ENCODE measurements around the gene ZNF724. TPM values are rescaled to one million over a fixed set of nuclear protein-coding genes. Genes with fewer than 3 reads are reported as not detected.

Gene ZNF724
- total RNA-seq, 2 donors from 2014 or later = 49.8 to 62.1 TPM

DNA sequence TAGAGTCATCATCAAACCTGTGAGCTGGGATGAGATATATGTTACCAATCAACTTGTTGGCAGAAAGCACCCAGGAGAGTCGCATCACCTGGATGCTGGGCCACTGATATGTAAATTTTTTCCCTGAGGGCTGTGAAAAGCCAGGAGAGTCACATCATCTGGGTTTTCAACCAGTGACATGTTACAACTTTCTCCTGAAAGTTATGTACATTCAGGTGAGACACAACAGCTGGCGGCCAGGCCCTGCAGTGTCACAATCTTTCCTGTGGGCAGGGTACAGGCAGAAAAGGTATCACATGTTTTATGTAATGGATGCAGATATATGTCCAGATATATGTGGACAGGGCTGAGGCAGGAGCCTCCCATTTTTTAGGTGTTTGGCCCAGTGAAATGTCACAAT, 13.2 kb upstream of the ZNF724 start:
- H3K9me3 Mint-ChIP-seq = no peaks in the 10 kb centered on the region
- peaks cover 77% of the 10 kb centered on the region for H3K36me3 Mint-ChIP-seq (ENCODE audit: low read depth)
- TF ChIP-seq, protein P1, sequence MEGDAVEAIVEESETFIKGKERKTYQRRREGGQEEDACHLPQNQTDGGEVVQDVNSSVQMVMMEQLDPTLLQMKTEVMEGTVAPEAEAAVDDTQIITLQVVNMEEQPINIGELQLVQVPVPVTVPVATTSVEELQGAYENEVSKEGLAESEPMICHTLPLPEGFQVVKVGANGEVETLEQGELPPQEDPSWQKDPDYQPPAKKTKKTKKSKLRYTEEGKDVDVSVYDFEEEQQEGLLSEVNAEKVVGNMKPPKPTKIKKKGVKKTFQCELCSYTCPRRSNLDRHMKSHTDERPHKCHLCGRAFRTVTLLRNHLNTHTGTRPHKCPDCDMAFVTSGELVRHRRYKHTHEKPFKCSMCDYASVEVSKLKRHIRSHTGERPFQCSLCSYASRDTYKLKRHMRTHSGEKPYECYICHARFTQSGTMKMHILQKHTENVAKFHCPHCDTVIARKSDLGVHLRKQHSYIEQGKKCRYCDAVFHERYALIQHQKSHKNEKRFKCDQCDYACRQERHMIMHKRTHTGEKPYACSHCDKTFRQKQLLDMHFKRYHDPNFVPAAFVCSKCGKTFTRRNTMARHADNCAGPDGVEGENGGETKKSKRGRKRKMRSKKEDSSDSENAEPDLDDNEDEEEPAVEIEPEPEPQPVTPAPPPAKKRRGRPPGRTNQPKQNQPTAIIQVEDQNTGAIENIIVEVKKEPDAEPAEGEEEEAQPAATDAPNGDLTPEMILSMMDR (conservative IDR thresholded peaks at IDR 0.05) = no peak
- no peak overlapping the region for H3K27ac Mint-ChIP-seq
- no peaks in the 10 kb centered on the region for H3K4me1 Mint-ChIP-seq
- Histone ChIP-seq H3K9ac (ENCODE audit: extremely low read depth, low read length, poor library complexity, severe bottlenecking) (no peak overlapping the region), H3K9me3 (ENCODE audit: control insufficient read depth, low read length) (no peaks in the 10 kb centered on the region), H3K4me1 (ENCODE audit: control insufficient read depth, insufficient read depth, low read length) (no peaks in the 10 kb centered on the region), H3K36me3 (ENCODE audit: control insufficient read depth, insufficient read depth, low read length) (peaks cover 91% of the 10 kb centered on the region), H3K27ac (ENCODE audit: low read depth, low read length) (no peak overlapping the region), H3K27me3 (ENCODE audit: control insufficient read depth, insufficient read depth, low read length, poor library complexity, severe bottlenecking) (no peaks in the 10 kb centered on the region), H3K4me3 (ENCODE audit: low read length) (no peak overlapping the region)
- H3K4me3 Mint-ChIP-seq = no peak overlapping the region
- WGBS, 2 experiments (ENCODE audit: insufficient coverage in 1 of 2, insufficient read length in 1 of 2) = 55 to 70% methylated on average over 2 of the region's 2 CpGs
- H3K27me3 Mint-ChIP-seq (ENCODE audit: insufficient read depth) = no peaks in the 10 kb centered on the region
- DNase-seq = no peak

DNA sequence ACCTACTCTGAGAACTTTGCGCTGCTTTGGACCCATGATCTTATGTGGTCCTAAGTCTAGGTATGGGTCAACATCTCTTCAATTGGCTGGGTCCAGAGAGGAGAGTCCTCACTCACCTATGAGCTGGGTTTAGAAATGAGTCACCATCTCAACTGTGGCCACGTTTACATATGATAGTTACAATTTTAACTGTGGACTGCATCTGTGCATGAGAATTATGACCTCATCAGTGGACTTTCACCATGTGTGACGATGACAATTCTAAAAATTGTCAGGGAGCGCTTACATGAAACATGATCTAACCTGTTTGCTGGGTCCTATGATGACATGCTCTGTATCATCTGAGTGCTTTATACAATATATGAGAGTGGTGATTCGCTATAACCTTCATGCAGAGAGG, 12.7 kb upstream of the ZNF724 start:
- Histone ChIP-seq H3K4me3 (ENCODE audit: low read length) (no peak overlapping the region), H3K36me3 (ENCODE audit: control insufficient read depth, insufficient read depth, low read length) (peaks cover 87% of the 10 kb centered on the region), H3K27me3 (ENCODE audit: control insufficient read depth, insufficient read depth, low read length, poor library complexity, severe bottlenecking) (no peaks in the 10 kb centered on the region), H3K9me3 (ENCODE audit: control insufficient read depth, low read length) (no peaks in the 10 kb centered on the region), H3K9ac (ENCODE audit: extremely low read depth, low read length, poor library complexity, severe bottlenecking) (no peak overlapping the region), H3K27ac (ENCODE audit: low read depth, low read length) (no peak overlapping the region), H3K4me1 (ENCODE audit: control insufficient read depth, insufficient read depth, low read length) (no peaks in the 10 kb centered on the region)
- Mint-ChIP-seq H3K27me3 (ENCODE audit: insufficient read depth) (no peaks in the 10 kb centered on the region), H3K36me3 (ENCODE audit: low read depth) (peaks cover 74% of the 10 kb centered on the region), H3K9me3 (no peaks in the 10 kb centered on the region), H3K27ac (no peak overlapping the region), H3K4me3 (no peak overlapping the region), H3K4me1 (no peaks in the 10 kb centered on the region)
- WGBS, 2 experiments (ENCODE audit: insufficient coverage in 1 of 2, insufficient read length in 1 of 2) = 91 to 95% methylated on average over 3 to 5 of the region's 5 CpGs
- TF ChIP-seq, protein P1 (conservative IDR thresholded peaks at IDR 0.05) = no peak
- no peak for DNase-seq

DNA sequence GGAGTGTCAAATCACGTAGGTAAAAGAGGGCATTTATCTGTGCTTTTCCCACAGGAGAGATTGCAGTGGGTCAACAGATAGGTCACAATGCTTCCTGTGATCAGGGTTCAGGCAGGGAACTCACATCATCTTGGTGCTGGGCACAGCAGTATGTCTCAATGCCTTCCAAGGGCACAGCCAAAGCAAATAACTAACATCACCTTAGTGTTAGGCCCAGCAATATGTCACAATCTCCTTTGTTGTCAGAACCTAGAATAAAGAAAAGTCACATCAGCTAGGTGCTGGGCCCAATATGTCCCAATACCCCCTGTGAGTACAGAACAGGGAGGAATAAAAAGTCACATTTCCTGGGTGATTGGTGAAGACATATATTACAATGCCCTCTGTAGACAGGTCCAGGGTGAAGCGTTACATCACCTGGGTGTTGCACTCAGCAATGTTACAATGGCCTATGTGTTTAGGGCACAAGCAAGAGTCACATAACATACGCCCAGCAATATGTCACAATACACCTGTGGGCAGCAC, 11.4 kb upstream of the ZNF724 start:
- Histone ChIP-seq H3K36me3 (ENCODE audit: control insufficient read depth, insufficient read depth, low read length) (peaks cover 74% of the 10 kb centered on the region), H3K27me3 (ENCODE audit: control insufficient read depth, insufficient read depth, low read length, poor library complexity, severe bottlenecking) (no peaks in the 10 kb centered on the region), H3K27ac (ENCODE audit: low read depth, low read length) (no peak overlapping the region), H3K4me3 (ENCODE audit: low read length) (no peak overlapping the region), H3K9me3 (ENCODE audit: control insufficient read depth, low read length) (no peaks in the 10 kb centered on the region), H3K9ac (ENCODE audit: extremely low read depth, low read length, poor library complexity, severe bottlenecking) (no peak overlapping the region), H3K4me1 (ENCODE audit: control insufficient read depth, insufficient read depth, low read length) (no peaks in the 10 kb centered on the region)
- no peak overlapping the region for H3K27ac Mint-ChIP-seq
- 96% methylated on average over 2 to 3 of the region's 3 CpGs for WGBS, 2 experiments (ENCODE audit: insufficient coverage in 1 of 2, insufficient read length in 1 of 2)
- H3K27me3 Mint-ChIP-seq (ENCODE audit: insufficient read depth) = no peaks in the 10 kb centered on the region
- TF ChIP-seq, protein P1 (conservative IDR thresholded peaks at IDR 0.05) = no peak
- no peak overlapping the region for H3K4me3 Mint-ChIP-seq
- H3K9me3 Mint-ChIP-seq = no peaks in the 10 kb centered on the region
- peaks cover 61% of the 10 kb centered on the region for H3K36me3 Mint-ChIP-seq (ENCODE audit: low read depth)
- DNase-seq = no peak
- no peaks in the 10 kb centered on the region for H3K4me1 Mint-ChIP-seq
